A673 (cell line): Measurements from ENCODE around the gene SNX30.

Experiments used
- CTCF ChIP-seq: fragments of 300-800, 200-600 bp; sonication (generic); conservative IDR thresholded peaks from 2 replicates; pipeline ENCODE4 v1.5.1; 2017; ENCODE audit warnings: low read depth, mild to moderate bottlenecking, antibody characterized with exemption, low read length, moderate library complexity, mixed read lengths
- EZH2 ChIP-seq: fragments of 200-600 bp; sonication (generic); IDR thresholded peaks from 2 replicates; pipeline ENCODE4 v1.6.1; 2017; ENCODE audit warnings: borderline replicate concordance, low read depth, mild to moderate bottlenecking, mixed read lengths, antibody characterized with exemption, low read length; ENCODE audit not compliant: poor library complexity, severe bottlenecking

- no peak for TF ChIP-seq EZH2
- TF ChIP-seq CTCF, result no peak
Measured at GRCh38 chr9:112870556-112870955, 120.0 kb downstream of the SNX30 start.
